H7 (cell line): Measurements from ENCODE around the gene KCNA5. TPM values are rescaled to one million over a fixed set of nuclear protein-coding genes. Genes with fewer than 3 reads are reported as not detected.

Source experiments
- DNase-seq: peaks from one replicate; pipeline ENCODE4 v3.0.0; 2012
- H3K27me3 ChIP-seq: 2 replicates; pipeline ENCODE4 v1.6.0; 2011; ENCODE audit warnings: mild to moderate bottlenecking, low read length; ENCODE audit not compliant: control insufficient read depth, insufficient read depth
- H3K36me3 ChIP-seq: replicated peaks from 2 replicates; pipeline ENCODE4 v1.5.1; 2011; ENCODE audit warnings: low read length; ENCODE audit not compliant: control insufficient read depth, insufficient read depth
- H3K4me3 ChIP-seq: 2 replicates; pipeline ENCODE4 v1.5.1; 2011; ENCODE audit warnings: low read depth, mild to moderate bottlenecking, control low read depth, low read length, moderate library complexity; ENCODE audit not compliant: insufficient read depth
- total RNA-seq: library from RNA; depleted of rRNA; stranded (reverse); fragments of >200 nt; shearing (Covaris generic); gene quantifications from 2 replicates; pipeline ENCODE4 v1.2.3, GENCODE V29; 2014; rRNA removed

KCNA5 gene
- total RNA-seq, 1 experiment from 2014 or later = 1.7 TPM

GRCh38 chr12:5088586-5089264 lies 45.0 kb downstream of the KCNA5 start:
- no peaks in the 10 kb centered on the region for H3K36me3 ChIP-seq
- no peak overlapping the region for H3K4me3 ChIP-seq
- H3K27me3 ChIP-seq = no peaks in the 10 kb centered on the region
- DNase-seq = no peak

DNA sequence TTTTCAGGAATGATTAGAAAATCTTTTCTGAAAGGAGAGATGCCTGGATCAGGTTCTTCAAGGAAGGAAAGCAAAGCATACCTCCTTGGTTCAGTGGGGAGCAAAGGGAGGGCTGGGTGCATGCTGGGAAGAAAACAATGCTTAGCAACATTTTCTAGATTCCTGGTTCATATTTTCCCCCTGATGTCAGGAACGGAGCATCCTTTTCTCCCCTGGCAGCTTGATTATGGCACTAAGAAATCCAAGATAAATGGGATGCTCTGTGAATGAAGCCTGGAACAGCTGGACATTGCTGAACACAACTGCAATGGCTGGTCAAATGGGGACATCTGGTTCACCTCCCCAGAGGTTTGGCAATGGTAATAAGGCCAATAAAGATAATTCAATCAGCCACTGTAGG lies 50.9 kb downstream of the KCNA5 start:
- DNase-seq = no peak
- Histone ChIP-seq H3K36me3 (no peaks in the 10 kb centered on the region), H3K27me3 (no peaks in the 10 kb centered on the region), H3K4me3 (no peak overlapping the region)

GRCh38 chr12:5094986-5095385 lies 51.3 kb downstream of the KCNA5 start:
- Histone ChIP-seq H3K36me3 (no peaks in the 10 kb centered on the region), H3K4me3 (no peak overlapping the region), H3K27me3 (no peaks in the 10 kb centered on the region)
- DNase-seq = no peak

Other genes with a start within 250 kb of the KCNA5 start
- gene KCNA1, start 134.0 kb upstream of the KCNA5 start, total RNA-seq = 0.07 TPM in 1 of 2 replicates, not detected in the other